ENCODE data around the gene RPS16.

- TF ChIP-seq, protein P1, sequence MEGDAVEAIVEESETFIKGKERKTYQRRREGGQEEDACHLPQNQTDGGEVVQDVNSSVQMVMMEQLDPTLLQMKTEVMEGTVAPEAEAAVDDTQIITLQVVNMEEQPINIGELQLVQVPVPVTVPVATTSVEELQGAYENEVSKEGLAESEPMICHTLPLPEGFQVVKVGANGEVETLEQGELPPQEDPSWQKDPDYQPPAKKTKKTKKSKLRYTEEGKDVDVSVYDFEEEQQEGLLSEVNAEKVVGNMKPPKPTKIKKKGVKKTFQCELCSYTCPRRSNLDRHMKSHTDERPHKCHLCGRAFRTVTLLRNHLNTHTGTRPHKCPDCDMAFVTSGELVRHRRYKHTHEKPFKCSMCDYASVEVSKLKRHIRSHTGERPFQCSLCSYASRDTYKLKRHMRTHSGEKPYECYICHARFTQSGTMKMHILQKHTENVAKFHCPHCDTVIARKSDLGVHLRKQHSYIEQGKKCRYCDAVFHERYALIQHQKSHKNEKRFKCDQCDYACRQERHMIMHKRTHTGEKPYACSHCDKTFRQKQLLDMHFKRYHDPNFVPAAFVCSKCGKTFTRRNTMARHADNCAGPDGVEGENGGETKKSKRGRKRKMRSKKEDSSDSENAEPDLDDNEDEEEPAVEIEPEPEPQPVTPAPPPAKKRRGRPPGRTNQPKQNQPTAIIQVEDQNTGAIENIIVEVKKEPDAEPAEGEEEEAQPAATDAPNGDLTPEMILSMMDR (IDR thresholded peaks at IDR 0.05), result no peak
- no peak for TF ChIP-seq POLR2A (IDR thresholded peaks at IDR 0.05)
- no peak for TF ChIP-seq EP300 (IDR thresholded peaks at IDR 0.05)
- TF ChIP-seq POLR2AphosphoS5 (IDR thresholded peaks at IDR 0.05), result no peak
Observed at GRCh38 chr19:39473443-39473960, 37.8 kb upstream of the RPS16 start.
